ENCODE data around the gene FNDC3B.
"Not testable (repeated sequence)": the region's sequence is repeated elsewhere in the genome, so short reads cannot be mapped to it uniquely, and the experiment has no call there.

The FNDC3B gene

GRCh38 chr3:172076212-172076611, 36.8 kb downstream of the FNDC3B start:
- no peak for DNase-seq

- DNase-seq, result no peak
These were observed 37.9 kb downstream of the FNDC3B start for GRCh38 chr3:172077197-172077757.

GRCh38 chr3:172078244-172078643, 38.9 kb downstream of the FNDC3B start:
- DNase-seq, result no peak

- no peak for DNase-seq
These were observed 39.3 kb downstream of the FNDC3B start for GRCh38 chr3:172078721-172079120.

- no peak for DNase-seq
These were observed 40.1 kb downstream of the FNDC3B start for GRCh38 chr3:172079326-172079976.

- DNase-seq, result no peak
These were observed 41.1 kb downstream of the FNDC3B start for GRCh38 chr3:172080503-172080902.

GRCh38 chr3:172082269-172082668, 42.9 kb downstream of the FNDC3B start:
- DNase-seq, result no peak

GRCh38 chr3:172082820-172083513, 43.6 kb downstream of the FNDC3B start:
- DNase-seq, result no peak

GRCh38 chr3:172083995-172084409, 44.6 kb downstream of the FNDC3B start:
- no peak for DNase-seq

GRCh38 chr3:172084871-172085556, 45.6 kb downstream of the FNDC3B start:
- no peak for DNase-seq

GRCh38 chr3:172085557-172085895, 46.1 kb downstream of the FNDC3B start:
- no peak for DNase-seq

GRCh38 chr3:172086071-172086470, 46.7 kb downstream of the FNDC3B start:
- no peak for DNase-seq

GRCh38 chr3:172087198-172087597, 47.8 kb downstream of the FNDC3B start:
- no peak for DNase-seq

GRCh38 chr3:172087602-172088580, 48.5 kb downstream of the FNDC3B start:
- peak in 1 of 2 donors; percentile 33 for DNase-seq

GRCh38 chr3:172089250-172089649, 49.9 kb downstream of the FNDC3B start:
- DNase-seq, result no peak

- no peak for DNase-seq
These were observed 50.7 kb downstream of the FNDC3B start for GRCh38 chr3:172090035-172090434.

GRCh38 chr3:172092658-172093057, 53.3 kb downstream of the FNDC3B start:
- no peak for DNase-seq

- not testable (repeated sequence) for DNase-seq
These were observed 54.4 kb downstream of the FNDC3B start for GRCh38 chr3:172093581-172094443.

- no peak for DNase-seq
These were observed 55.5 kb downstream of the FNDC3B start for GRCh38 chr3:172094621-172095557.

- peak in 1 of 2 donors; percentile 20 for DNase-seq
These were observed 57.6 kb downstream of the FNDC3B start for GRCh38 chr3:172096881-172097420.
